IMR-90 (cell line): ENCODE data around the gene HLA-E. TPM values are rescaled to one million over a fixed set of nuclear protein-coding genes. Genes with fewer than 3 reads are reported as not detected.
"Not testable (repeated sequence)": the region's sequence is repeated elsewhere in the genome, so short reads cannot be mapped to it uniquely, and the experiment has no call there.

Experiments used
- ATAC-seq: fragments of 200-7000 bp; cut with Tn5 transposase; 2 replicates; pipeline ENCODE4 v1.9.1; 2020; ENCODE audit warnings: low read depth, mild to moderate bottlenecking, moderate library complexity
- BruUV-seq: library from RNA; stranded (reverse); fragments of 400-500 nt; replicated peaks from 2 replicates; lab custom pipeline; 2021; lab: Mats Ljungman, UMichigan
- CTCF ChIA-PET: fragments of 300-600 bp; formaldehyde crosslinking; extraction: SDS; loops from one replicate; lab custom pipeline; 2021; ENCODE audit warnings: antibody characterized with exemption; lab: Yijun Ruan, JAX
- POLR2A ChIA-PET: fragments of 300-600 bp; sonication (Branson Sonifier 250); formaldehyde crosslinking; loops from one replicate; lab custom pipeline; 2022; ENCODE audit warnings: antibody characterized with exemption; ENCODE audit not compliant: unreplicated experiment; lab: Charles Lee
- DNase-seq: peaks from one replicate; pipeline ENCODE4 v3.0.0; 2013
- H2AFZ ChIP-seq: replicated peaks from 2 replicates; pipeline ENCODE3; 2013; ENCODE audit warnings: low read length, mild to moderate bottlenecking; ENCODE audit not compliant: poor library complexity
- H2AK5ac ChIP-seq: 2 replicates; pipeline ENCODE4 v1.6.1; 2013; ENCODE audit warnings: low read depth, low read length, inconsistent platforms
- H2AK9ac ChIP-seq: replicated peaks from 2 replicates; pipeline ENCODE3; 2013; ENCODE audit warnings: mild to moderate bottlenecking, low read depth, low read length, moderate library complexity; ENCODE audit not compliant: poor library complexity
- H2BK120ac ChIP-seq: 2 replicates; pipeline ENCODE4 v1.6.1; 2013; ENCODE audit warnings: low read depth, low read length, inconsistent platforms
- H2BK15ac ChIP-seq: 3 replicates; pipeline ENCODE4 v1.6.1; 2013; ENCODE audit warnings: low read depth, low read length, inconsistent platforms
- H2BK20ac ChIP-seq: 2 replicates; pipeline ENCODE4 v1.6.1; 2013; ENCODE audit warnings: low read depth, mild to moderate bottlenecking, inconsistent platforms, low read length, moderate library complexity
- H2BK5ac ChIP-seq: 2 replicates; pipeline ENCODE4 v1.6.1; 2013; ENCODE audit warnings: mild to moderate bottlenecking, low read depth, low read length, inconsistent platforms; ENCODE audit not compliant: poor library complexity, severe bottlenecking
- H3K14ac ChIP-seq: replicated peaks from 2 replicates; pipeline ENCODE4 v1.6.1; 2013; ENCODE audit warnings: low read depth, low read length, inconsistent platforms
- H3K18ac ChIP-seq: 2 replicates; pipeline ENCODE4 v1.6.1; 2013; ENCODE audit warnings: low read depth, low read length, control low read depth
- H3K23ac ChIP-seq: 2 replicates; pipeline ENCODE4 v1.6.1; 2013; ENCODE audit warnings: low read depth, low read length, inconsistent platforms
- H3K27ac ChIP-seq: 2 replicates; pipeline ENCODE4 v1.5.1; 2013; ENCODE audit warnings: mild to moderate bottlenecking, control low read depth, low read length; ENCODE audit not compliant: insufficient read depth
- H3K27me3 ChIP-seq: 2 replicates; pipeline ENCODE4 v1.6.1; 2013; ENCODE audit warnings: low read length; ENCODE audit not compliant: control insufficient read depth, insufficient read depth
- H3K36me3 ChIP-seq: 2 replicates; pipeline ENCODE4 v1.6.1; 2013; ENCODE audit warnings: low read length, mixed read lengths; ENCODE audit not compliant: control insufficient read depth, insufficient read depth
- H3K4ac ChIP-seq: 2 replicates; pipeline ENCODE4 v1.6.1; 2013; ENCODE audit warnings: low read depth, low read length, inconsistent platforms
- H3K4me1 ChIP-seq: 2 replicates; pipeline ENCODE4 v1.6.1; 2013; ENCODE audit warnings: low read length, mixed read lengths; ENCODE audit not compliant: control insufficient read depth, insufficient read depth
- H3K4me2 ChIP-seq: 2 replicates; pipeline ENCODE4 v1.6.1; 2013; ENCODE audit warnings: low read depth, mild to moderate bottlenecking, control low read depth, low read length, moderate library complexity
- H3K4me3 ChIP-seq: 2 replicates; pipeline ENCODE4 v1.5.1; 2013; ENCODE audit warnings: low read depth, mild to moderate bottlenecking, control low read depth, low read length, moderate library complexity; ENCODE audit not compliant: insufficient read depth
- H3K56ac ChIP-seq: 2 replicates; pipeline ENCODE4 v1.6.1; 2013; ENCODE audit warnings: low read length, inconsistent platforms; ENCODE audit not compliant: insufficient read depth; ENCODE audit errors: extremely low read depth
- H3K79me1 ChIP-seq, 2 experiments: 2 replicates each; pipeline ENCODE4 v1.6.1; 2013; ENCODE audit warnings: low read length in 2 of 2, inconsistent platforms in 1 of 2, low read depth in 1 of 2
- H3K9ac ChIP-seq: 2 replicates; pipeline ENCODE4 v1.6.1; 2013; ENCODE audit warnings: low read depth, low read length, control low read depth
- H3K9me1 ChIP-seq: 2 replicates; pipeline ENCODE4 v1.6.1; 2013; ENCODE audit warnings: low read length, inconsistent platforms; ENCODE audit not compliant: insufficient read depth
- H3K9me3 ChIP-seq: 2 replicates; pipeline ENCODE4 v1.6.1; 2013; ENCODE audit warnings: low read length; ENCODE audit not compliant: control insufficient read depth, insufficient read depth
- H4K20me1 ChIP-seq: 2 replicates; pipeline ENCODE4 v1.6.1; 2013; ENCODE audit warnings: low read length, inconsistent platforms; ENCODE audit not compliant: insufficient read depth
- H4K5ac ChIP-seq: 2 replicates; pipeline ENCODE4 v1.6.1; 2013; ENCODE audit warnings: mild to moderate bottlenecking, low read depth, low read length, control low read depth
- H4K8ac ChIP-seq, 2 experiments: 2 replicates each; pipeline ENCODE4 v1.6.1; 2013; ENCODE audit warnings: low read depth in 2 of 2, low read length in 2 of 2, control low read depth in 1 of 2, inconsistent platforms in 1 of 2
- H4K91ac ChIP-seq: 2 replicates; pipeline ENCODE4 v1.6.1; 2013; ENCODE audit warnings: low read depth, low read length, inconsistent platforms; ENCODE audit not compliant: insufficient read depth
- WGBS, 2 experiments: methylation state at CpG; one replicate each; pipeline versions ENCODE4 v1.1.5 to v1.1.7; 2013; ENCODE audit warnings: missing lambda C conversion rate in 2 of 2; ENCODE audit not compliant: insufficient read length in 1 of 2; ENCODE audit errors: extremely low coverage in 2 of 2; 5-methylcytosine and 5-hydroxymethylcytosine counted together
- dilution Hi-C: fragments of 300-500 bp; cut with HindIII; formaldehyde crosslinking; loops from one replicate; pipeline ENCODE4 v1.14.3; 2018; ENCODE audit warnings: low sequenced_read_pairs; ENCODE audit not compliant: unreplicated experiment
- in situ Hi-C: fragments of 300-500 bp; cut with MboI; formaldehyde crosslinking; loops from 3 replicates; pipeline ENCODE4 v1.14.3; 2019; ENCODE audit warnings: low sequenced_read_pairs, inconsistent platforms, mixed read lengths
- intact Hi-C: fragments of 100-400 bp; cut with micrococcal nuclease; formaldehyde crosslinking; loops from 2 replicates; pipeline ENCODE4 v1.10.0; 2022
- polyA plus RNA-seq, 3 experiments: library from polyadenylated mRNA; depleted of rRNA; stranded (reverse); fragments of >200 nt; gene quantifications; 2 replicates each; pipeline ENCODE4 v1.2.3, GENCODE V29; 2012; ENCODE audit warnings: low replicate concordance in 1 of 3
- total RNA-seq: library from RNA; depleted of rRNA; stranded (reverse); fragments of >200 nt; gene quantifications from 2 replicates; pipeline ENCODE4 v1.2.3, GENCODE V29; 2012

The HLA-E gene
- total and polyA plus RNA-seq, 2 of the 4 experiments (the other 2 are of a cell fraction) = 83.6 to 84.8 TPM

DNA sequence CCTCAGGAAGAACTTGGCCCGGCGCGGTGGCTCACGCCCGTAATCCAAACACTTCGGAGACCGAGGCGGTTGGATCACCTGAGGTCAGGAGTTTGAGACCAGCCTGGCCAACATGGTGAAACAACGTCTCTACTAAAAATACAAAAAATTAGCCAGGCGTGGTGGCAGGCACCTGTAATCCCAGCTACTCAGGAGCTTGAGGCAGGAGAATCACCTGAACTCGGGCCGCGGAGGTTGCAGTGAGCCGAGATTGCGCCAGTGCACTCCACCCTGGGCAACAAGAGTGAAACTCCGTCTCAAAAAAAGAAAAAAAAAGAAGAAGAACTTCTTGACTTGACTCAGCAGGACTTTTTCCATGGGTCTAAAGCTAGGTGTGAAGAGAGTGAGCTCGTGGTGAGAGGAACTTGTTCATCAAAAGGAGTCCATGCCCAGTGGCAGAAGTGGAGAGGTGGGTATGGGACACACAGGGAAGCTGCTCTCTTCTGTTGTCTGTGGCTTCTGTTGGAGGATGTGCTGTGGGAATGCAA lies 40.1 kb downstream of the HLA-E start:
- H4K91ac ChIP-seq = 0 out of 2 replicates have a peak overlapping the region, but pooled peaks have one; percentile 20
- H3K27ac ChIP-seq, H2AFZ ChIP-seq, in situ Hi-C loops, H3K56ac ChIP-seq, intact Hi-C loops, H2BK5ac ChIP-seq, H3K9me3 ChIP-seq, H3K27me3 ChIP-seq, dilution Hi-C loops, H3K4me1 ChIP-seq, H3K36me3 ChIP-seq, H4K8ac ChIP-seq, H3K4me3 ChIP-seq, H3K9me1 ChIP-seq, H3K18ac ChIP-seq, H2AK9ac ChIP-seq, H4K5ac ChIP-seq, H2BK20ac ChIP-seq, H3K9ac ChIP-seq, BruUV-seq, H3K14ac ChIP-seq, DNase-seq, H3K79me1 ChIP-seq, H3K4me2 ChIP-seq, ATAC-seq, H4K20me1 ChIP-seq, POLR2A ChIA-PET: not testable (repeated sequence)
- peak overlapping the region; percentile 27; the same call in 1 of the 2 replicates for H2BK120ac ChIP-seq
- H3K23ac ChIP-seq = peak overlapping the region; percentile 14; the same call in 1 of the 2 replicates
- peak overlapping the region; percentile 89; the same call in 1 of the 3 replicates for H2BK15ac ChIP-seq
- peak overlapping the region; percentile 89 for H2AK5ac ChIP-seq
- WGBS, 2 experiments = 97% methylated on average over 12 of the region's 17 CpGs; no CpG with 5 or more reads in 1 of the 2 experiments
- peak overlapping the region; percentile 78; the same call in 1 of the 2 replicates for H3K4ac ChIP-seq
- CTCF ChIA-PET = interaction anchor here (1.4 to 1.8 kb wide), 2 partner anchors 12 to 46 kb away, joined by 5 to 6 read pairs; no protein-coding TSS in a partner anchor
